Hepatocyte (in vitro differentiated cells): ENCODE data around the gene RBM18.

Experiments used
- CTCF ChIP-seq: fragments of 200-600 bp; sonication (generic); IDR thresholded peaks from 2 replicates; pipeline ENCODE4 v1.5.1; 2016; ENCODE audit warnings: antibody characterized with exemption, mild to moderate bottlenecking; ENCODE audit not compliant: poor library complexity
- EZH2 ChIP-seq: fragments of 200-600 bp; sonication (generic); IDR thresholded peaks from 2 replicates; pipeline ENCODE4 v1.6.1; 2016; ENCODE audit warnings: antibody characterized with exemption, mild to moderate bottlenecking, borderline replicate concordance
- EZH2phosphoT487 ChIP-seq: fragments of 200-600 bp; sonication (generic); IDR thresholded peaks from one replicate; pipeline ENCODE4 v1.6.1; 2018; ENCODE audit warnings: antibody characterized with exemption, mild to moderate bottlenecking, low read depth, moderate library complexity; ENCODE audit not compliant: unreplicated experiment, severe bottlenecking

- TF ChIP-seq CTCF (no peak), EZH2phosphoT487 (no peak), EZH2 (peak; percentile 46)
Measured at GRCh38 chr9:122226758-122227574, 37.7 kb downstream of the RBM18 start.
